ENCODE measurements around the gene PAFAH1B2.

GRCh38 chr11:117152066-117152465, 8.0 kb downstream of the PAFAH1B2 start:
- TF ChIP-seq CTCF (IDR thresholded peaks at IDR 0.05): no peak
- TF ChIP-seq EZH2phosphoT487 (IDR thresholded peaks at IDR 0.05): no peak
